ENCODE data around the gene KNDC1. TPM values are rescaled to one million over a fixed set of nuclear protein-coding genes. Genes with fewer than 3 reads are reported as not detected.

The KNDC1 gene
- total and polyA plus RNA-seq, 12 donors: 1.0 to 93.4 (median 39.0) TPM

DNA sequence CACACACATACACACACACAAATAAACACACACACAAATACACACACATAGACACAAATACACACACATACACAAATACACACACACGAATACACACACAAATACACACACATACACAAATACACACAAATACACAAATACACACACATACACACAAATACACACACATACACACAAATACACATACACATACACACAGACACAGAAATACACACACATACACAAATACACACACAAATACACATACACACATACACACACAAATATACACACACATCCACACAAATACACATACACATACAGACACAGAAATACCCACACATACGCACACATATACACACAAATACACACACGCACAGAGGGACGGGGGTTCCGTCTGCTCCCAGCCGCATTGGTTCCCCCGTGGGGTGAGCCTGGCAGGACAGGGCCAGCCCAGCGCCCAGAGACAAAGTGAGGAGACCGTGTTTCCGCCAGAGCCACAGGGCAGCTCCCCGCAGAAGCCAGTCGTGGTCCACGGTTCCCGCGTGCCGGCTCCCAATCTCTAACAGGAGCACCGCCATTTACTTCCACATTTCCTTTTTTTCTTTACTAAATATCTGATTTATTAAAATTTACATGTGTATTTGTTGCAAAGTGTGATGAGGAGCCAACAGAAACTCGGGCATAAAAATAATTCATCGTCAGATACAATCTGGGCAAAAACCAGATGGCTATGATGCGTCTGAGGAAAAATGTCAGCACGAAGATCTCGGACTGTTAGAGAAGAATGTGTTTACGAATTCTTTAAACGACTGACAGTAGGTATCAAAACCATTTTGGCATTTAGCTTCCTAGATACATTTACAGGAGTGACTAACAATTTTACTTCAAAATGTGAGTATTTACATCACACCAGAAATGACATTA lies 3.1 kb upstream of the KNDC1 start:
- Histone ChIP-seq H3K4me3 (no peak overlapping the region), H3K27ac (no peak overlapping the region), H3K9me3 (replicated peaks in 1 of 3) (no peaks in the 10 kb centered on the region), H3K4me1 (replicated peaks in 1 of 2) (peaks cover 14 to 19% of the 10 kb centered on the region in 2 donors), H3K36me3 (replicated peaks in 1 of 2) (no peaks in the 10 kb centered on the region), H3K27me3 (no peaks in the 10 kb centered on the region)
- DNase-seq: peak in 1 of 7 donors; percentile 17
- intact Hi-C loops (cut with DNase I): loop anchor here in 1 of 2 donors (10.0 kb wide), 1 partner anchor 78 kb away; the partner anchor contains the start of genes UTF1 and VENTX
- TF ChIP-seq POLR2A (IDR thresholded peaks at IDR 0.05): no peak
- TF ChIP-seq, protein P1, sequence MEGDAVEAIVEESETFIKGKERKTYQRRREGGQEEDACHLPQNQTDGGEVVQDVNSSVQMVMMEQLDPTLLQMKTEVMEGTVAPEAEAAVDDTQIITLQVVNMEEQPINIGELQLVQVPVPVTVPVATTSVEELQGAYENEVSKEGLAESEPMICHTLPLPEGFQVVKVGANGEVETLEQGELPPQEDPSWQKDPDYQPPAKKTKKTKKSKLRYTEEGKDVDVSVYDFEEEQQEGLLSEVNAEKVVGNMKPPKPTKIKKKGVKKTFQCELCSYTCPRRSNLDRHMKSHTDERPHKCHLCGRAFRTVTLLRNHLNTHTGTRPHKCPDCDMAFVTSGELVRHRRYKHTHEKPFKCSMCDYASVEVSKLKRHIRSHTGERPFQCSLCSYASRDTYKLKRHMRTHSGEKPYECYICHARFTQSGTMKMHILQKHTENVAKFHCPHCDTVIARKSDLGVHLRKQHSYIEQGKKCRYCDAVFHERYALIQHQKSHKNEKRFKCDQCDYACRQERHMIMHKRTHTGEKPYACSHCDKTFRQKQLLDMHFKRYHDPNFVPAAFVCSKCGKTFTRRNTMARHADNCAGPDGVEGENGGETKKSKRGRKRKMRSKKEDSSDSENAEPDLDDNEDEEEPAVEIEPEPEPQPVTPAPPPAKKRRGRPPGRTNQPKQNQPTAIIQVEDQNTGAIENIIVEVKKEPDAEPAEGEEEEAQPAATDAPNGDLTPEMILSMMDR (IDR thresholded peaks at IDR 0.05): no peak
- 74 to 82% (median 79%) methylated on average over 24 of the region's 24 CpGs for WGBS, 4 donors

DNA sequence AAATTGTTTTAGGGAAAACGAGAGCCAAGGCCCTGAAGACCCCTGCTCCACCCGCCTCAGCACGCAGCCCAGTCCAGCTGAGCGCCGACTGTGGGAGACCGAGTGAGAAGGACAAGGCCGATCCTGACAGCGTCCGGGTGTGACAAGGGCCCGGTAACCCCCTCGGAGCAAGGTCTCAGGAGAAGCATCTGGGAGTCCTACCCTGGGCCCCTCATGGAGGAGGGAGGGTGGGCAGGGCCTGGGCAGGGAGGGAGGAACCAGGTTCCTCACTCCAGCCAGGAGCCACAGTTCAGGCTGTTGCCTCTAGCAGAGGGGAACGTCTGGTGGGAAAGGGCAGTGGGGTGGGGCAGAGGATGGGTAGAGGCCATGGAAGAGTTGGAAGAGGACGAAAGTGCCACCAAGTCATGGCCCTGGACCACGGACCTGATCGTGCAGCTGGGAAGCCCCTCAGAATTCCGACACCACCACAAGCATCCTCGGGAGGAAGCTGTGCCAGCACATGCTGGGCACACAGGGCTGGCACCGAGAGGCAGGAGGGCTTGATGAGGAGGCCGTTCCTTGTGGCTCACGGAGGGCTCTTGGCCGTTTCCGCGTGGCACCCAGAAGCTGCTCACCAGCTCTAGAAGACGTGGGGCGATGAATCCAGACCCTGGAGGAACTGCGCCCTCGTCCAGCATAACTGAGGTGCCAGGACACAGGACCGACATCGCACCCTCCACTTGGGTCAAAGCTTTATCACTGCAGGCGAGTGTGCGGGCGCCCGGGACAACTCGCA lies 2.2 kb upstream of the KNDC1 start:
- 61 to 75% (median 72%) methylated on average over 22 to 34 of the region's 34 CpGs for WGBS, 4 donors
- H3K9me3 ChIP-seq (replicated peaks in 1 of 3): no peaks in the 10 kb centered on the region
- H3K4me3 ChIP-seq: no peak overlapping the region
- intact Hi-C loops (cut with DNase I): loop anchor here in 1 of 2 donors (10.0 kb wide), 1 partner anchor 77 kb away; the partner anchor contains the start of genes UTF1 and VENTX
- no peak overlapping the region for H3K27ac ChIP-seq
- DNase-seq: peak in 1 of 7 donors; percentile 14
- H3K27me3 ChIP-seq: no peaks in the 10 kb centered on the region
- H3K4me1 ChIP-seq (replicated peaks in 1 of 2): peaks cover 23 to 28% of the 10 kb centered on the region in 2 donors
- no peaks in the 10 kb centered on the region for H3K36me3 ChIP-seq (replicated peaks in 1 of 2)
- TF ChIP-seq, protein P1 (IDR thresholded peaks at IDR 0.05): no peak
- no peak for TF ChIP-seq POLR2A (IDR thresholded peaks at IDR 0.05)

- Histone ChIP-seq H3K9me3 (replicated peaks in 1 of 3) (no peaks in the 10 kb centered on the region), H3K27me3 (no peaks in the 10 kb centered on the region), H3K4me1 (replicated peaks in 1 of 2) (peaks cover 23 to 34% of the 10 kb centered on the region in 2 donors), H3K36me3 (replicated peaks in 1 of 2) (no peaks in the 10 kb centered on the region), H3K27ac (peak overlapping the region in 2 of 5 donors; percentile 69 to 85), H3K4me3 (no peak overlapping the region)
- DNase-seq: no peak
- intact Hi-C loops (cut with DNase I): loop anchor here in 1 of 2 donors (10.0 kb wide), 1 partner anchor 76 kb away; the partner anchor contains the start of genes UTF1 and VENTX
- TF ChIP-seq, protein P1 (IDR thresholded peaks at IDR 0.05): no peak
- no peak for TF ChIP-seq POLR2A (IDR thresholded peaks at IDR 0.05)
- 73 to 84% (median 74%) methylated on average over 6 to 12 of the region's 12 CpGs; no CpG with 5 or more reads in 1 of the 4 donors for WGBS, 4 donors
These were observed 1.6 kb upstream of the KNDC1 start for GRCh38 chr10:133158437-133158755.

Data from adrenal gland (tissue), 12 donors.